Kidney epithelial cell (primary cell): ENCODE measurements around the gene CERKL. TPM values are rescaled to one million over a fixed set of nuclear protein-coding genes. Genes with fewer than 3 reads are reported as not detected.

Experiments used
- DNase-seq: peaks from one replicate; pipeline ENCODE4 v3.0.0-alpha.2; 2010; ENCODE audit warnings: low read depth
- H3K27me3 ChIP-seq: 2 replicates; pipeline ENCODE4 v1.6.0; 2011; ENCODE audit warnings: low read length; ENCODE audit not compliant: control insufficient read depth, insufficient read depth
- H3K36me3 ChIP-seq: 2 replicates; pipeline ENCODE4 v1.5.1; 2011; ENCODE audit warnings: low read length; ENCODE audit not compliant: control insufficient read depth, insufficient read depth
- H3K4me3 ChIP-seq: 2 replicates; pipeline ENCODE4 v1.5.1; 2011; ENCODE audit warnings: low read depth, mild to moderate bottlenecking, control low read depth, low read length
- CTCF ChIP-seq: IDR thresholded peaks from 2 replicates; pipeline ENCODE4 v1.5.1; 2011; ENCODE audit warnings: mild to moderate bottlenecking, moderate library complexity, low read length, control low read depth, inconsistent platforms; ENCODE audit not compliant: insufficient read depth, poor library complexity, severe bottlenecking
- total RNA-seq: library from RNA; depleted of rRNA; stranded (reverse); fragments of >200 nt; gene quantifications from 2 replicates; pipeline ENCODE4 v1.2.3, GENCODE V29; 2015

CERKL gene
- total RNA-seq, 1 donor from 2014 or later = 0.17 TPM

GRCh38 chr2:181596556-181596955 is 60.3 kb downstream of the CERKL start:
- no peak for TF ChIP-seq CTCF
- Histone ChIP-seq H3K27me3 (no peaks in the 10 kb centered on the region), H3K36me3 (no peaks in the 10 kb centered on the region), H3K4me3 (no peak overlapping the region)
- DNase-seq = no peak

- no peak for DNase-seq
- Histone ChIP-seq H3K36me3 (no peaks in the 10 kb centered on the region), H3K4me3 (no peak overlapping the region), H3K27me3 (no peaks in the 10 kb centered on the region)
- no peak for TF ChIP-seq CTCF
Observed at GRCh38 chr2:181594322-181594721, 62.6 kb downstream of the CERKL start.

GRCh38 chr2:181589779-181590178 is 67.1 kb downstream of the CERKL start:
- Histone ChIP-seq H3K4me3 (no peak overlapping the region), H3K36me3 (no peaks in the 10 kb centered on the region), H3K27me3 (no peaks in the 10 kb centered on the region)
- TF ChIP-seq CTCF = no peak
- DNase-seq = no peak

GRCh38 chr2:181588546-181588945 is 68.4 kb downstream of the CERKL start:
- no peaks in the 10 kb centered on the region for H3K36me3 ChIP-seq
- no peak for DNase-seq
- no peaks in the 10 kb centered on the region for H3K27me3 ChIP-seq
- H3K4me3 ChIP-seq = no peak overlapping the region
- no peak for TF ChIP-seq CTCF

GRCh38 chr2:181586569-181587081 is 70.3 kb downstream of the CERKL start:
- DNase-seq = peak; percentile 96
- Histone ChIP-seq H3K4me3 (no peak overlapping the region), H3K36me3 (no peaks in the 10 kb centered on the region), H3K27me3 (no peaks in the 10 kb centered on the region)
- no peak for TF ChIP-seq CTCF

GRCh38 chr2:181585732-181586131 is 71.2 kb downstream of the CERKL start:
- no peak for DNase-seq
- Histone ChIP-seq H3K36me3 (no peaks in the 10 kb centered on the region), H3K27me3 (no peaks in the 10 kb centered on the region), H3K4me3 (no peak overlapping the region)
- no peak for TF ChIP-seq CTCF
